NT2/D1 (cell line): ENCODE results near the gene RNF40.

Experiments used
- DNase-seq: peaks from one replicate; pipeline ENCODE4 v3.0.0-alpha.2; 2011; ENCODE audit warnings: low read depth, low spot score
- H3K27me3 ChIP-seq: 2 replicates; pipeline ENCODE4 v1.6.0; 2011; ENCODE audit warnings: mild to moderate bottlenecking; ENCODE audit not compliant: insufficient read length, insufficient read depth
- H3K36me3 ChIP-seq: 2 replicates; pipeline ENCODE4 v1.6.1; 2011; ENCODE audit warnings: mild to moderate bottlenecking, low read length, mixed read lengths; ENCODE audit not compliant: insufficient read depth, insufficient read length
- H3K4me1 ChIP-seq: 2 replicates; pipeline ENCODE4 v1.5.1; 2011; ENCODE audit not compliant: insufficient read depth, insufficient read length
- H3K4me3 ChIP-seq: 2 replicates; pipeline ENCODE4 v1.5.1; 2011; ENCODE audit warnings: low read depth; ENCODE audit not compliant: insufficient read length
- H3K9ac ChIP-seq: 2 replicates; pipeline ENCODE4 v1.6.0; 2011; ENCODE audit warnings: low read depth; ENCODE audit not compliant: insufficient read length
- H3K9me3 ChIP-seq: 2 replicates; pipeline ENCODE4 v1.5.1; 2011; ENCODE audit warnings: mild to moderate bottlenecking, low read length; ENCODE audit not compliant: insufficient read depth
- SUZ12 ChIP-seq: IDR thresholded peaks from 2 replicates; pipeline ENCODE4 v1.6.1; 2011; ENCODE audit not compliant: insufficient read length, insufficient read depth; ENCODE audit errors: extremely low read depth
- YY1 ChIP-seq: IDR thresholded peaks from 2 replicates; pipeline ENCODE4 v1.6.1; 2011; ENCODE audit not compliant: insufficient read length, insufficient read depth
- ZNF274 ChIP-seq: IDR thresholded peaks from 2 replicates; pipeline ENCODE4 v1.6.1; 2011; ENCODE audit warnings: mild to moderate bottlenecking, low read depth, low read length

Gene RNF40

DNA sequence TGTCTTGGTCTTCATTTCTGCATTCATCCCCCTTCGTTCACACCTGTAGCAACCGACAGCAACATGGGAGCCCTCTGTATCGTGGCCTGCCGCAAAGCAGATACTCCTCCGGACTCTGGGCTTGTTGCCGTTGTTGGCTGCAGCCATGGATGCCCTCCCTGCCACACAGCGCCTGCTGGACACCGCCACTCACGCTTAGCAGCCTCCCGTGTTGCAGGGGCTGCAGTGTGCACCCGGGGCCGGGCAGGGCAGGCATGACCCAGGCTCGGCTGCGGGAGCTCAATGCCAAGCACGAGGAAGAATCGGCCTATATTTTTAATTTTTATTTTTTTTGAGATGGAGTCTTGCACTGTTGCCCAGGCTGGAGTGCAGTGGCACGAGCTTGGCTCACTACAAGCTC lies 59.8 kb downstream of the RNF40 start:
- peaks cover 11% of the 10 kb centered on the region; the same call in 1 of the 2 replicates for H3K9me3 ChIP-seq
- no peak for TF ChIP-seq SUZ12
- no peak for TF ChIP-seq YY1
- TF ChIP-seq ZNF274: no peak
- no peak for DNase-seq

More for the DNA sequence above, 59.8 kb downstream of the RNF40 start:
- no peak overlapping the region for H3K4me3 ChIP-seq
- no peak overlapping the region for H3K9ac ChIP-seq
- no peaks in the 10 kb centered on the region for H3K27me3 ChIP-seq
- H3K36me3 ChIP-seq: no peaks in the 10 kb centered on the region
- H3K4me1 ChIP-seq: no peaks in the 10 kb centered on the region
